IPS-20b (cell line): ENCODE results near the gene PPP1R14B.

Source experiments
- H3K27ac ChIP-seq: one replicate; pipeline ENCODE4 v1.5.1; 2013; ENCODE audit warnings: low read length
- H3K27me3 ChIP-seq: 2 replicates; pipeline ENCODE4 v1.6.1; 2013; ENCODE audit warnings: mild to moderate bottlenecking, low read length, inconsistent platforms; ENCODE audit not compliant: insufficient read depth
- H3K36me3 ChIP-seq: 2 replicates; pipeline ENCODE4 v1.6.1; 2013; ENCODE audit warnings: low read depth, mild to moderate bottlenecking, inconsistent platforms, low read length, moderate library complexity; ENCODE audit not compliant: insufficient read depth
- H3K4me1 ChIP-seq: 2 replicates; pipeline ENCODE4 v1.6.1; 2013; ENCODE audit warnings: mild to moderate bottlenecking, control low read depth, inconsistent platforms, low read length, moderate library complexity; ENCODE audit not compliant: insufficient read depth
- H3K4me3 ChIP-seq: 2 replicates; pipeline ENCODE4 v1.5.1; 2013; ENCODE audit warnings: mild to moderate bottlenecking, low read length, inconsistent platforms
- H3K9ac ChIP-seq: 2 replicates; pipeline ENCODE4 v1.6.1; 2013; ENCODE audit warnings: low read depth, mild to moderate bottlenecking, inconsistent platforms, low read length, moderate library complexity
- H3K9me3 ChIP-seq: 2 replicates; pipeline ENCODE4 v1.6.1; 2013; ENCODE audit warnings: mild to moderate bottlenecking, low read depth, low read length, inconsistent platforms; ENCODE audit not compliant: insufficient read depth

PPP1R14B gene

DNA sequence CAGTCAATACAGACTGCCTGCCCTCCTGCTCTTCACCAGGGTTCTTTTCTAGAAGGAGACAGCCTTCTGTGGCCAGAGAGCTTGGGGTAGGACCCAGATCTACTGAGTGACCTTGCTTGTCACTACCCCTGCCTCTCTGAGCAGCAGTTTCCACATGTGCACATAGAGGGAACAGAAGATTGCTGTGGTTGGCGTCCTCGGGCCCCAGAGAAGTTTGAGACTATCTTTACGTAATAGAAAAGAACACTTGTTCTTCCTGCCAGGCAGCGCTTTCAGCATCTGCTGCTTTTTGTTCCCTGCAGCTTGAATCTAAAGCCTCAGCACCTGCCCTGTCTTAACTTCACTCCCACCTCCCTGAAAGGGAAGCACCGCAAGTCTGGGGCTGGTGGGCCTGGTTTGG lies 7.7 kb downstream of the PPP1R14B start:
- Histone ChIP-seq H3K27me3 (peaks cover 6% of the 10 kb centered on the region; the same call in 1 of the 2 replicates), H3K36me3 (peaks cover 23% of the 10 kb centered on the region), H3K4me3 (no peak overlapping the region), H3K9me3 (no peaks in the 10 kb centered on the region), H3K4me1 (peaks cover 7% of the 10 kb centered on the region; the same call in 1 of the 2 replicates), H3K9ac (no peak overlapping the region), H3K27ac (no peak overlapping the region)

- Histone ChIP-seq H3K9me3 (no peaks in the 10 kb centered on the region), H3K4me1 (peaks cover 7% of the 10 kb centered on the region; the same call in 1 of the 2 replicates), H3K9ac (no peak overlapping the region), H3K27me3 (peaks cover 15% of the 10 kb centered on the region), H3K36me3 (peaks cover 14% of the 10 kb centered on the region), H3K27ac (no peak overlapping the region), H3K4me3 (no peak overlapping the region)
Observed at GRCh38 chr11:64238076-64238475, 8.7 kb downstream of the PPP1R14B start.

DNA sequence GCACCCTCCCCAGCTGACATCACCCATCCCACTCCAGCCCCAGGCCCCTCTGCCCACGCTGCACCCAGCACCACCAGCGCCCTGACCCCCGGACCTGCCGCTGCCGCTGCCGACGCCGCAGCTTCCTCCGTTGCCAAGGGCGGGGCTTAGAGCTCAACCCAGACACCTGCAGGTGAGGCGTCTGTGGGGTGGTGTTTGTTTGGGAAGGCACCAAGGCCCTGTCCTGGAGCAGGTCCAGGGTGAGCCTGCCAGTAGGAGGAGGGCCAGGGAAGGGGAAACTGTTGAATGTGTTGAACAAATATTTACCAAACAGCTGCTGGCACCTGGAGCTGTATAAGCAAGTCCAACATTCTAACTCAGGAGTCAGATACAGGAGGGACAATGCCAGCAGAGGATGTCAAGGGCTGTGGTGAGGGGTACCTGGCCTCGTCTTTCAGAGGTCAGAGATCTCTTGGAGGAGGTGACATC lies 9.2 kb downstream of the PPP1R14B start:
- Histone ChIP-seq H3K27me3 (peaks cover 20% of the 10 kb centered on the region), H3K4me1 (peaks cover 7% of the 10 kb centered on the region; the same call in 1 of the 2 replicates), H3K27ac (no peak overlapping the region), H3K9me3 (no peaks in the 10 kb centered on the region), H3K36me3 (peaks cover 13% of the 10 kb centered on the region), H3K4me3 (no peak overlapping the region), H3K9ac (no peak overlapping the region)

- Histone ChIP-seq H3K27me3 (peaks cover 32% of the 10 kb centered on the region), H3K36me3 (peaks cover 13% of the 10 kb centered on the region), H3K4me1 (peaks cover 7% of the 10 kb centered on the region; the same call in 1 of the 2 replicates), H3K27ac (no peak overlapping the region), H3K9ac (peak overlapping the region; percentile 48; the same call in 1 of the 2 replicates), H3K9me3 (no peaks in the 10 kb centered on the region), H3K4me3 (peak overlapping the region; percentile 71)
Observed at GRCh38 chr11:64235437-64236161, 11.1 kb downstream of the PPP1R14B start.

DNA sequence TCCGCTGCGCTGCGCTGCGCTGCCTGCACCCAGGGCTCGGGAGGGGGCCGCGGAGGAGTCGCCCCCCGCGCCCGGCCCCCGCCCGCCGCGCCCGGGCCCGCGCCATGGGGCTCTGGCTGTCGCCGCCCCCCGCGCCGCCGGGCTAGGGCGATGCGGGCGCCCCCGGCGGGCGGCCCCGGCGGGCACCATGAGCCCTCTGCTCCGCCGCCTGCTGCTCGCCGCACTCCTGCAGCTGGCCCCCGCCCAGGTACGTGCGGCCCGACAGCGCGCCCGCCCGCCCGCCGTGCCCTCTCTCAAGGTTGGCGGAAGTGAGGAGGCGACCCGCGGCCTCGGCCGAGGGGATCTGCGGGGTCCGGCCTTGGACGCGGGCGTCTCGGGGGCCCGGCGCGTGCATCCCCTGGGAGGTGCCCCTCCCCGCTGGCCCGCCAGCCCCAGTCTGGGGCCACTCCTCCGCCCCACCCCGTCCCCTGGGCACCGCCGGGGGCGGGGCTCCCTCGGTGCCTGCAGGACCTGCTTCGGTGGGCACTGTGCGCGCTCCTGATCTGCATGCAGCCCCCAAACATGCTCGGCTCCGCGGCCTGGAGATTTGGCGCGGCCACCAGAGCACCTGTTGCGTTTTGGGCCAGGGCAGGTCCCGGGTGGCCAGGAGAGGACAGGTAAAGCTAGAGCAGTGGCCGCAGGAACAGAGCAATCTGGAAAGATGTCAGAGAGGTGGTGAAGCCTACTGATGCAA lies 11.9 kb downstream of the PPP1R14B start:
- peak overlapping the region; percentile 48; the same call in 1 of the 2 replicates for H3K9ac ChIP-seq
- no peaks in the 10 kb centered on the region for H3K9me3 ChIP-seq
- peaks cover 1% of the 10 kb centered on the region; the same call in 1 of the 2 replicates for H3K4me1 ChIP-seq
- peak overlapping the region; percentile 71 for H3K4me3 ChIP-seq
- H3K27ac ChIP-seq = no peak overlapping the region
- peaks cover 13% of the 10 kb centered on the region for H3K36me3 ChIP-seq
- H3K27me3 ChIP-seq = peaks cover 32% of the 10 kb centered on the region

DNA sequence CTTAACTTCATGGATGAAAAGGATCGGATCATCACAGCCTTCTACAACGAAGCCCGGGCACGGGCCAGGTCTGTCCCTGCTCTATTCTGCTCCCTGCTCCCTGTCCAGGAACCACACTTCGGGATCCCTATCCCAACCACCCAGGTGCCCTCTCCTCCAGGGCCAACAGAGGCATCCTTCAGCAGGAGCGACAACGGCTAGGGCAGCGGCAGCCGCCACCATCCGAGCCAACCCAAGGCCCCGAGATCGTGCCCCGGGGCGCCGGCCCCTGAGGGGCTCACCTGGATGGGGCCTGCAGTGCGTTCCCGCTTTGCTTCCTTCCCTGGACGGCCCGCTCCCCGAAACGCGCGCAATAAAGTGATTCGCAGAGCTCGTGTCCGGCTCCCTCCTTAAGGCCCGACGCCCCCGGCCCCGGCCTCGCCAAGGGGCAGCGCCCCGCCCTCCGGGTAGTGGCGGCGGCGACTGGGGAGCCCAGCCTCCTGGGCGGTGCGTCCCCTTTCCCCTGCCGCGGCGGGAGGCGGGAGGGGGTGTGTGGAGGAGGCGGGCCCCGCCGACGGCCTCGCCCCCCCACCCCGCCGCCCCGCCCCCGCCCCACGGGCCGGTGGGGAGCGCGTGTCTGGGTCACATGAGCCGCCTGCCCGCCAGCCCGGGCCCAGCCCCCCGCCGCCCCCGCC lies 12.7 kb downstream of the PPP1R14B start, which contains the start of gene VEGFB:
Gene VEGFB, plus strand, starts transcription at position 672 of the 674 bp plus-strand sequence. CDS start 250 bp downstream, outside the sequence.
- Histone ChIP-seq H3K9me3 (no peaks in the 10 kb centered on the region), H3K36me3 (peaks cover 13% of the 10 kb centered on the region), H3K4me3 (peak within 1 kb of the TSS; percentile 72), H3K27ac (no peak within 1 kb of the TSS), H3K4me1 (peaks cover 3% of the 10 kb centered on the region), H3K27me3 (peaks cover 32% of the 10 kb centered on the region), H3K9ac (peak within 1 kb of the TSS; percentile 53; the same call in 1 of the 2 replicates)

- Histone ChIP-seq H3K4me1 (peaks cover 3% of the 10 kb centered on the region), H3K27ac (no peak overlapping the region), H3K4me3 (no peak overlapping the region), H3K9ac (no peak overlapping the region), H3K27me3 (peaks cover 32% of the 10 kb centered on the region), H3K9me3 (no peaks in the 10 kb centered on the region), H3K36me3 (peaks cover 4% of the 10 kb centered on the region; the same call in 1 of the 2 replicates)
Observed at GRCh38 chr11:64232967-64233315, 13.8 kb downstream of the PPP1R14B start.

- Histone ChIP-seq H3K9me3 (no peaks in the 10 kb centered on the region), H3K27ac (no peak overlapping the region), H3K27me3 (peaks cover 32% of the 10 kb centered on the region), H3K9ac (no peak overlapping the region), H3K4me1 (peaks cover 3% of the 10 kb centered on the region), H3K36me3 (no peaks in the 10 kb centered on the region), H3K4me3 (no peak overlapping the region)
Observed at GRCh38 chr11:64232182-64232966, 14.4 kb downstream of the PPP1R14B start.

DNA sequence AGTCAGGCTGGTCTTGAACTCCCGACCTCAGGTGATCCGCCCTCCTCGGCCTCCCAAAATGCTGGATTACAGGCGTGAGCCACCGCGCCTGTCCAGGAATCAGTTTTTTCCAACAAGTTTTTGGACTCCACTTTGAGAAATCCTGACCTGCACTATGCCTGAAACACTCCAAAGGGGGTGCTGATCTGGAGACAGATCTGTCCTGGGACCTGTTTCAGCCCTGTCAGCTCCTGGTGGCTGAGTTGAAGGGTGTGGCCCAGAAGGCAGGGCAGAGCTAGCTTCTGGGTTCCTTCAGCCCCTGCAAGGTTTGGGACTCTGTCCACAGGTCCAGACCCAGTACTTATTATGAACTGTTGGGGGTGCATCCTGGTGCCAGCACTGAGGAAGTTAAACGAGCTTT lies 15.2 kb downstream of the PPP1R14B start:
- no peak overlapping the region for H3K27ac ChIP-seq
- H3K4me3 ChIP-seq = no peak overlapping the region
- H3K27me3 ChIP-seq = peaks cover 32% of the 10 kb centered on the region
- no peaks in the 10 kb centered on the region for H3K9me3 ChIP-seq
- H3K4me1 ChIP-seq = peaks cover 11% of the 10 kb centered on the region
- H3K36me3 ChIP-seq = no peaks in the 10 kb centered on the region
- H3K9ac ChIP-seq = no peak overlapping the region

GRCh38 chr11:64230985-64231365 lies 15.8 kb downstream of the PPP1R14B start:
- peak overlapping the region; percentile 90 for H3K4me3 ChIP-seq
- no peaks in the 10 kb centered on the region for H3K36me3 ChIP-seq
- peaks cover 32% of the 10 kb centered on the region for H3K27me3 ChIP-seq
- peaks cover 13% of the 10 kb centered on the region for H3K4me1 ChIP-seq
- H3K9me3 ChIP-seq = no peaks in the 10 kb centered on the region
- H3K9ac ChIP-seq = peak overlapping the region; percentile 75; the same call in 1 of the 2 replicates
- no peak overlapping the region for H3K27ac ChIP-seq
